ENCODE results near the gene BMPR1B.
"Not testable (repeated sequence)": the region's sequence is repeated elsewhere in the genome, so short reads cannot be mapped to it uniquely, and the experiment has no call there.

Gene BMPR1B

DNA sequence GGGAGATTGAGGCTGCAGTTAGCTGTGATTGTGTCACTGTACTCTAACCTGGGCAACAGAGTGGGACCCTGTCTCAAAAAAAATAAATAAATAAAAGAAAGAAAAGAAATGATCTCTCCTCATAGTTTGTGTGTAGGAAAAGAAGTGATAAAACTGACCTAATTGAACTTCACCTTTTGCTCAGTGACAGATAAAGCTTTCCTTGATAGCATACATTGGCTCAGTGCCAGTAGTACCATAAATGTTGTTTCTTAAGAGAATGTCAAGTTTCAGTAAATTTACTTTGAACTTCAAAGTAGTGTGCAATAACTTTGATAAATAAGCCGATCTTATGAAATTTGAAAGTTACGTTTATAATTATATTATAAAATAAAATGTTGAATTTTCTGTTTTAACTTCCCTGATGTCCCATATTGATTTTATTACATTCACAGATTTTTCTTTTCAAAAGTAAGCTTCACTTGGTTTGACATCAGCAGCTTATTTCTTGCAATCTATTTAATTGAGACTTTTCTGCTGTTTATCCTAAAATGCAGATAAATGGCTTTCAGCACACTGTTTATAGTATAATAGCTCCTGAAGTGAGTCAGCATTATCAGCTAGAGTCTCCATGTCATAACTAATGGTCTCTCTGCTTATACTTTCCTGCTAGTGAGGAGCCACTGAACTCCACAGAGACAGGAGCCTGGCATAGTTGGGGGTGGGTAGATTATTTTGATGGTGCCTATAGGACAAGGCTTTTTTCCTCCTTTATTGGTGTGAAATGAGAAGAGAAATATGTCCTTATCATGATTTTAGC, 330.1 kb downstream of the BMPR1B start:
- no peak for DNase-seq (ENCODE audit: low read depth in 2 of 2)

GRCh38 chr4:95091272-95091671, 333.5 kb downstream of the BMPR1B start:
- no peak for DNase-seq (ENCODE audit: low read depth in 2 of 2)

DNA sequence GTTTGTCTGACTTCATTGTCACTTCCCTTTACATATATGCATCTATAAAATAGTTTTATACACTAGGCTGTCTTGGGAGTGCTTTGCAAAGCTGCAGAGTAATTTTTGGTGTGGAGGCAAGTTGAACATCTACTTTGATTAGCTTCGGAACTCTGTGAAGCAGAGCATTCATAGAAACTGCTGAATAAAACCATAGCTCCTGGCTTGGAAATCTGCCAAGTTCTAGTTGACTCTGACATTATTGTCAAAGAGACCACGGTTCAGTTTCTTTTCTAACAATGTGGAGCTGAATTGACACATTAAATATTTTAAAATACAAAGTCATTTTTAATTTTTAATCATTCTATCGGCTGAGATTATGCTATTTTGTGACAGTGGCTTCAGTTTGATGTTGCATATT, 335.0 kb downstream of the BMPR1B start:
- no peak for DNase-seq (ENCODE audit: low read depth in 2 of 2)

GRCh38 chr4:95093460-95093859, 335.7 kb downstream of the BMPR1B start:
- no peak for DNase-seq (ENCODE audit: low read depth in 2 of 2)

- no peak for DNase-seq (ENCODE audit: low read depth in 2 of 2)
Observed at GRCh38 chr4:95093936-95094929, 336.5 kb downstream of the BMPR1B start.

GRCh38 chr4:95095348-95095974, 337.7 kb downstream of the BMPR1B start:
- no peak for DNase-seq (ENCODE audit: low read depth in 2 of 2)

DNA sequence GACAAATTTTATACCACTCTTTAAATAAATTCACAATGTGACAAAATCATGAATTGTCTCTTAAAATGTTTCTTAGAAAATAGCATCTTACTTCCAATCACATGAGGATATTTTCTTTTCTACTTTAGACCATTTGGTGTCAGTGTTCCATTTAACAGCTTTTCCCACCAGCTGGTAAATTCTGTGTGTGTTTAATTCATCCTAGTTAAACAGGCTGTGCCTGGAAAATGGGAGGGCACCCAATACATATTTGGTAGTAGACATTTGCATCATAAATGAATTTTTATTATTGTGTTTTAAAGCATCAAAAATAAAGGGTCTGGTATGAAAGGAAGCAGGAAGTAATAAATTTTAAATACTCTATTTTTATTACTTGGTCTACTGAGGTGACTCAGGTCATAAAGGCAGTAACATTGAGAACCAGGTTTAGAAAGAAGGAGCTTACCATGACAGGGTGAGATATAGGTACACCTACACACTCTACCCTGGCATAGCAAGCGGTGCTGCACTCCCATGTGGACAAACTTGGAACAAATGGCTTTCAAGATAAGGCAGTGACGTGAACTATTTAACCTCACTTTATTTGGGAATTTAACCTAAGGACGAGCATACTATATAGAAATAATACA, 344.5 kb downstream of the BMPR1B start:
- DNase-seq (ENCODE audit: low read depth in 2 of 2), result no peak

GRCh38 chr4:95105112-95105511, 347.4 kb downstream of the BMPR1B start:
- no peak for DNase-seq (ENCODE audit: low read depth in 2 of 2)

GRCh38 chr4:95105983-95106382, 348.2 kb downstream of the BMPR1B start:
- no peak for DNase-seq (ENCODE audit: low read depth in 2 of 2)

GRCh38 chr4:95106408-95106928, 348.7 kb downstream of the BMPR1B start:
- DNase-seq (ENCODE audit: low read depth in 2 of 2), result no peak

DNA sequence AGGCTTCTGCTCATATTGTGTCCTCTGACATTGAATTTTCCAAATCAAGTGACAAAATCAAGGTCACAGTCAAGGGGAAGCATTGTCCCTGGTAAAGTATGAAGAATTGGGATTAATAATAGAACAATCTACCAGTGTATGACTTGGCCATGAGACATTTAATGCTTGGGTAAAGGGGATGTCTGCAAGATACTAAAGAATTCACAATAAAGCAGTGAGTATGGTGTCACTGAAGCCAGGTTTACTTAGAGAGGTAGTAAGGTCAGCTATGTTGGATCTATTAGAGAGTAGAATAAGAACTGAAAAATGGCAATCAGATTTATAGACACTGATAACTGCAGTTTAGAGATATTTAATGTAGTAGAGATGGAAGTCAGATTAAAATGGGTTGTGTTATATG, 349.2 kb downstream of the BMPR1B start:
- no peak for DNase-seq (ENCODE audit: low read depth in 2 of 2)

DNA sequence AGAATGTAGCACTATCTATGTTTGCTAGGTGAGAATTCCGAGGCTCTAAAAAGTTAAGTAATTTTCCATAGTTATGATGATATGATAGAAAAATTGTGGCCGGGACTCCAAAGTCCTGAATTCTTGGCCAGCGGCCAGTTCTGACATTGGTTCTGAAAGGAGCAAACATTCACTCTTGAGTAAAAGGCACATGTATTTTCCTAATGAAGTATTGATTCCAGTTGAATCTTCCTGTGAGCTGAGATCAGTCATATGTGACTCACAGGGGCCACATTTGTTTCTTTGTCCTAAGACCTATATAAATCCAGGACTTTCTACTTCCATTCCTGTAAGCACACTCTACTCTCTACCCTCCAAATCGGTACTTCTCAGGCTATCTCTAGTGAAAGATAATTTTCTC, 349.9 kb downstream of the BMPR1B start:
- no peak for DNase-seq (ENCODE audit: low read depth in 2 of 2)

- DNase-seq (ENCODE audit: low read depth in 2 of 2), result no peak
Observed at GRCh38 chr4:95108883-95109421, 351.2 kb downstream of the BMPR1B start.

GRCh38 chr4:95114521-95114920, 356.8 kb downstream of the BMPR1B start:
- DNase-seq (ENCODE audit: low read depth in 2 of 2), result no peak

DNA sequence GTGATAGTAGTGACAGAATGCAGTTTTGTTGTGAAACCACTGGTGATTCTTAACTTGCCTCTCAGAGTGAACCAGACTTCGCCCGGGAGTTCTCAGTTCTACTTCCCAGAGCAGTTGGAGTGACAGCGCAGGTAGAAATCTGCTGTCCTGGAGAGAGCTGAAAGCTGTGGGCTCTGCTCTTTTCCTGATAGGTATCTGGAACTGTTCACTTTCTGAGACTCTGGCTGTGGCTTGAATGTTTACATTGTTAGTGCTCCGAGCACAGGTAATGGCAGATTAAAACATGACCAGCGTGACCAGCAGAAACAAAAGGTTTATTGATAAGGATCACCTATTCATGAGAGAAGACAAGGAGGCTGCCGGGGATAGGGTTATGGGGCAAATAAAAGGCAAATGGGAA, 360.7 kb downstream of the BMPR1B start:
- DNase-seq (ENCODE audit: low read depth in 2 of 2), result no peak

DNA sequence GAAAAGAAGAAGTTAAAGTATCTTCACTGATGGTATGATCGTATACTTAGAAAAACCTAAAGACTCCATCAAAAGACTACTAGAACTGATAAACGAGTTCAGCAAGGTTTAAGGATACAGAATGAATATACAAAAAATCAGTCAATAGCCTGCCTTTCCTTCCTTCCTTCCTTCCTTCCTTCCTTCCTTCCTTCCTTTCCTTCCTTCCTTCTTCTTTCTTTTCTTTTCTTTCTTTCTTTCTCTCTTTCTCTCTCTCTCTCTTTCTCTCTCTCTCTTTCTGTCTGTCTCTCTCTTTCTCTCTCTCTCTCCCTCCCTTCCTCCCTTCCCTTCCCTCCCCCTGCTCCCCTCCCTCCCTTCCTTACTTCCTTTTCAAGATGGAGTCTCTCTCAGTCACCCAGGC, 362.7 kb downstream of the BMPR1B start:
- DNase-seq (ENCODE audit: low read depth in 2 of 2), result no peak

DNA sequence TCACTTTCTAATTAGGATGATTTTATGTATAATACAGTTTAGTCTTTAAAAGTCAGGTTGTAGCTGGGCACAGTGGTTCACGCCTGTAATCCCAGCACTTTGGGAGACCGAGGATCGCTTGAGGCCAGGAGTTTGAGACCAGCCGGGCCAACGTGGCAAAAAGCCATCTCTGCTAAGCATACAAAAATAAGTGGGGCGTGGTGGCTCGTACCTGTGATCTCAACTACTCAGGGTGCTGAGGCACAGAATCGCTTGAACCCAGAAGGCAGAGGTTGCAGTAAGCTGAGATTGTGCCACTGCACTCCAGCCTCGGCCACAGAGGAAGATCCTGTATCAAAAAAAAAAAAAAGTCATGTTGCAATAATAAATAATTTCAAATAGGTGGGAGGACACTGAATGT, 364.2 kb downstream of the BMPR1B start:
- DNase-seq (ENCODE audit: low read depth in 2 of 2), result no peak

DNA sequence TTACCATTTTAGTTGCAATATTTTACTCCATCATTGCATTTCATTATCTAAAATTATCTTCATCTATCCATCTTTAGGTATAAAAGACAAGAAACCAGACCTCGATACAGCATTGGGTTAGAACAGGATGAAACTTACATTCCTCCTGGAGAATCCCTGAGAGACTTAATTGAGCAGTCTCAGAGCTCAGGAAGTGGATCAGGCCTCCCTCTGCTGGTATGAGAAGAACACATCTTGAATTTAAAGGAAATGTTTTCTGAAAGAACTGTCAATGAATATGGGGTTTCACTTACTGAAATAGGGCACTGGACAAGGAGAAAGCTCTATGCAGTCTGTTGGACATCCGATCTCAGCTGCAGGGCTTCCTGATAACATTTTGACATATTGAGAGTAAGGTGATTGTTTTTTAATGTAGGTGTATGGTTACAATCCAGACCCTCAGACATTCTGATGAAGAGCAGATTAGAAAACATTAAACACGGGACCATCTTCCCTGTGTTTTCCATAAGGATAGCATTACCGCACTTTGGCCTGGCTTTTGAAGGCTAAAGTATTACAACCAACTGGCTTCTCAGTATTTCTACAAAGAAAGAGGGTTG, 367.2 kb downstream of the BMPR1B start:
- DNase-seq (ENCODE audit: low read depth in 2 of 2), result no peak

DNA sequence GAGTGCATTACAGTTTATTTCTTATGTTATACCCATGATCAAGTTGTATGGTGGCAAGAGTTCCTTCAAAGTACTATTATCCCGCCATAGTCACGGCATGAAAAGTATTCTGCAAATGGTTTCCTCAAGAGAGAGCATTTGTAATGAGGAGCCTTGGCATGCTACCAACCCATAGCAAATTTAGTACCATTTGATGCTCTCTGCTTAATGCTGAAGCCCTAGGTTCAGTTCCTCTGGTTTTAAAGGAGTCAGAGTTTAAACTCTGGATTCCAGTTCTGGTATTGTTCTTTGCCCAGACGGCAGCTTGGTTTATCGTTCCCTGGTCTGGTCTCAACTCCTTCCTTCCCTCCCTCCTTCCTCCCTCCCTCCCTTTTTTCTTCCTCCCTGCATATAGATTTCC, 371.3 kb downstream of the BMPR1B start:
- no peak for DNase-seq (ENCODE audit: low read depth in 2 of 2)

GRCh38 chr4:95129821-95130311, 372.1 kb downstream of the BMPR1B start:
- DNase-seq (ENCODE audit: low read depth in 2 of 2), result no peak

- not testable (repeated sequence) for DNase-seq (ENCODE audit: low read depth in 2 of 2)
Observed at GRCh38 chr4:95134016-95134415, 376.3 kb downstream of the BMPR1B start.

All from stimulated activated CD8-positive, alpha-beta memory T cell treated with anti-CD3 and anti-CD28 coated beads, Interleukin-15, amount 100 ng/mL, for 4 hours (primary cell).